ENCODE measurements around the gene DMRTA2. TPM values are rescaled to one million over a fixed set of nuclear protein-coding genes. Genes with fewer than 3 reads are reported as not detected.

Gene DMRTA2
- total and polyA plus RNA-seq, 3 experiments from 2014 or later = not detected

GRCh38 chr1:50426108-50426700 is 3.0 kb upstream of the DMRTA2 start:
- Histone ChIP-seq H3K27me3 (ENCODE audit: insufficient read depth, low read length, poor library complexity, severe bottlenecking) (peaks cover 76% of the 10 kb centered on the region), H3K9me3 (ENCODE audit: low read length) (no peaks in the 10 kb centered on the region), H3K36me3 (ENCODE audit: insufficient read depth, low read length) (no peaks in the 10 kb centered on the region), H3K4me1 (ENCODE audit: insufficient read depth, low read length) (no peaks in the 10 kb centered on the region), H3K4me3 (ENCODE audit: low read length) (no peak overlapping the region), H3K27ac (ENCODE audit: low read depth, low read length) (no peak overlapping the region)
- H3K27me3 Mint-ChIP-seq = peaks cover 83 to 91% of the 10 kb centered on the region in 2 donors
- peak overlapping the region in 5 of 7 donors; percentile 19 to 93 (median 37) for H3K4me3 Mint-ChIP-seq
- H3K36me3 Mint-ChIP-seq = peaks cover 0 to 2% (median 0%) of the 10 kb centered on the region in 3 donors
- peaks cover 0 to 2% (median 0%) of the 10 kb centered on the region in 5 donors for H3K9me3 Mint-ChIP-seq
- ChIA-PET CTCF (no interaction called here), POLR2A (no interaction called here)
- peak overlapping the region in 2 of 8 donors; percentile 8 to 24 for H3K27ac Mint-ChIP-seq
- peaks cover 43 to 61% (median 47%) of the 10 kb centered on the region in 3 donors for H3K4me1 Mint-ChIP-seq
- DNase-seq = no peak

GRCh38 chr1:50425376-50426107 is 2.3 kb upstream of the DMRTA2 start:
- peaks cover 43 to 62% (median 48%) of the 10 kb centered on the region in 3 donors for H3K4me1 Mint-ChIP-seq
- peaks cover 72% of the 10 kb centered on the region for H3K27me3 ChIP-seq (ENCODE audit: insufficient read depth, low read length, poor library complexity, severe bottlenecking)

GRCh38 chr1:50424884-50425375 is 1.7 kb upstream of the DMRTA2 start:
- H3K4me1 ChIP-seq (ENCODE audit: insufficient read depth, low read length) = no peaks in the 10 kb centered on the region
- H3K9me3 ChIP-seq (ENCODE audit: low read length) = no peaks in the 10 kb centered on the region

More at GRCh38 chr1:50425376-50426107, 2.3 kb upstream of the DMRTA2 start:
- Mint-ChIP-seq H3K36me3 (peaks cover 0 to 2% (median 0%) of the 10 kb centered on the region in 3 donors), H3K27ac (peak overlapping the region in 2 of 8 donors; percentile 8 to 24), H3K9me3 (no peaks in the 10 kb centered on the region), H3K27me3 (peaks cover 78 to 85% of the 10 kb centered on the region in 2 donors), H3K4me3 (peak overlapping the region; percentile 22 to 98 (median 91))
- ChIA-PET POLR2A (no interaction called here), CTCF (no interaction called here)
- H3K4me1 ChIP-seq (ENCODE audit: insufficient read depth, low read length) = no peaks in the 10 kb centered on the region
- no peaks in the 10 kb centered on the region for H3K9me3 ChIP-seq (ENCODE audit: low read length)
- no peak overlapping the region for H3K4me3 ChIP-seq (ENCODE audit: low read length)
- DNase-seq = no peak
- H3K36me3 ChIP-seq (ENCODE audit: insufficient read depth, low read length) = no peaks in the 10 kb centered on the region
- H3K27ac ChIP-seq (ENCODE audit: low read depth, low read length) = no peak overlapping the region

DNA sequence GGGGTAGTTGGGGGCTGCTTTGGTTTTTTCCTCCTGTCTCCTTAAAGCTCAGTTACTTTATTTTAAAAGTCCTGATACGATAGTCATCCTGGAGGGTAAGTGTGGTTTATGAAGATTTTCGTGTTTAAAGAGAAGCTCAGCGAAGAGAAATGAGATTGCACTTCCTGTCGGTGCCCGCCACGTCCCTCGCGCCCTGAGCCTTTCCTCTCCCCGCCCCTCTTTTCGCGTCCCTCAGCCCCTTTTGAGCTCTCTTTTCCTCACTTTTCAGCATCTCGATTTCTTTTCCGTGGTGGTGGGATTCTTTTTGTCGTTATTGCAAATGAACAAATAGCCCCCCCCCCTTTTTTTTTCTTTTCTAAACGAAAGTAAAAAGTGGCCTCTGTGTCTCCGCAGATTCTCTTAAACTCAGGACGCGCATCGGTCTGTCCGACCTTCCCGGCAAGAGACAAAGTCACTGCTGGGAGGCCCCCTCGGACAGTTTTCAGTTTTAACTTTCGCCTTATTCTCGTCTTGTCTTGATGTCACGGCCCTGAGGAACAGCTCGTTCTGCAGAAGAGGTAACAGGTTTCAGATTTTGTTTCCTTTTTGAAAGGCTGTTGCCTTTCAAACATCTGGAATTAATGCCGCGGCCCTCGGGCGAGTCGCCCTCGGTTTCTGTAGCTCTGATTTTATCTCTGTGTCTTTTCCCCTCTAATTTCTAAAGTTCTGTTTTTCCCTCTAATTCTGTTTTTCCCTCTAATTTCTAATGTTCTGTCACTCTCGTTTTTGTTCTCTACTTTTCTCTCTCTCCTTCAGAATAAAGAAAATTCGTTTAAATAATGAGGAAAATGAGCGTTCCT is 1.0 kb upstream of the DMRTA2 start:
- Mint-ChIP-seq H3K4me1 (peaks cover 54 to 74% (median 58%) of the 10 kb centered on the region in 3 donors), H3K27me3 (peaks cover 77 to 84% of the 10 kb centered on the region in 2 donors), H3K27ac (peak overlapping the region in 4 of 8 donors; percentile 20 to 57 (median 34)), H3K4me3 (peak overlapping the region; percentile 87 to 98 (median 91)), H3K36me3 (peaks cover 0 to 2% (median 0%) of the 10 kb centered on the region in 3 donors), H3K9me3 (peaks cover 0 to 2% (median 0%) of the 10 kb centered on the region in 5 donors)
- Histone ChIP-seq H3K27me3 (ENCODE audit: insufficient read depth, low read length, poor library complexity, severe bottlenecking) (peaks cover 61% of the 10 kb centered on the region), H3K4me3 (ENCODE audit: low read length) (peak overlapping the region; percentile 54), H3K27ac (ENCODE audit: low read depth, low read length) (no peak overlapping the region), H3K4me1 (ENCODE audit: insufficient read depth, low read length) (no peaks in the 10 kb centered on the region), H3K36me3 (ENCODE audit: insufficient read depth, low read length) (no peaks in the 10 kb centered on the region), H3K9me3 (ENCODE audit: low read length) (no peaks in the 10 kb centered on the region)
- CTCF ChIA-PET = no interaction called here
- DNase-seq = no peak
- POLR2A ChIA-PET = no interaction called here

More at GRCh38 chr1:50424884-50425375, 1.7 kb upstream of the DMRTA2 start:
- POLR2A ChIA-PET = no interaction called here
- Histone ChIP-seq H3K4me3 (ENCODE audit: low read length) (no peak overlapping the region), H3K36me3 (ENCODE audit: insufficient read depth, low read length) (no peaks in the 10 kb centered on the region), H3K27ac (ENCODE audit: low read depth, low read length) (no peak overlapping the region), H3K27me3 (ENCODE audit: insufficient read depth, low read length, poor library complexity, severe bottlenecking) (peaks cover 68% of the 10 kb centered on the region)
- peaks cover 0 to 2% (median 0%) of the 10 kb centered on the region in 5 donors for H3K9me3 Mint-ChIP-seq
- H3K4me3 Mint-ChIP-seq = peak overlapping the region; percentile 87 to 98 (median 91)
- CTCF ChIA-PET = no interaction called here
- peaks cover 0 to 2% (median 0%) of the 10 kb centered on the region in 3 donors for H3K36me3 Mint-ChIP-seq
- H3K27me3 Mint-ChIP-seq = peaks cover 77 to 85% of the 10 kb centered on the region in 2 donors
- peaks cover 49 to 68% (median 54%) of the 10 kb centered on the region in 3 donors for H3K4me1 Mint-ChIP-seq
- DNase-seq = no peak
- H3K27ac Mint-ChIP-seq = peak overlapping the region in 1 of 8 donors; percentile 34

GRCh38 chr1:50423670-50424000 is 392 bp upstream of the DMRTA2 start:
- Histone ChIP-seq H3K4me3 (ENCODE audit: low read length) (peak overlapping the region; percentile 54), H3K27me3 (ENCODE audit: insufficient read depth, low read length, poor library complexity, severe bottlenecking) (peaks cover 60% of the 10 kb centered on the region), H3K9me3 (ENCODE audit: low read length) (no peaks in the 10 kb centered on the region), H3K4me1 (ENCODE audit: insufficient read depth, low read length) (no peaks in the 10 kb centered on the region), H3K36me3 (ENCODE audit: insufficient read depth, low read length) (no peaks in the 10 kb centered on the region), H3K27ac (ENCODE audit: low read depth, low read length) (no peak overlapping the region)
- CTCF ChIA-PET = no interaction called here
- peaks cover 72 to 79% of the 10 kb centered on the region in 2 donors for H3K27me3 Mint-ChIP-seq
- no peak overlapping the region for H3K27ac Mint-ChIP-seq
- POLR2A ChIA-PET = no interaction called here
- H3K4me1 Mint-ChIP-seq = peaks cover 54 to 74% (median 58%) of the 10 kb centered on the region in 3 donors
- DNase-seq = no peak
- peaks cover 0 to 2% (median 0%) of the 10 kb centered on the region in 5 donors for H3K9me3 Mint-ChIP-seq
- H3K36me3 Mint-ChIP-seq = peaks cover 0 to 2% (median 0%) of the 10 kb centered on the region in 3 donors
- peak overlapping the region; percentile 87 to 98 (median 91) for H3K4me3 Mint-ChIP-seq

- Mint-ChIP-seq H3K36me3 (peaks cover 0 to 2% (median 0%) of the 10 kb centered on the region in 3 donors), H3K27me3 (peaks cover 71 to 78% of the 10 kb centered on the region in 2 donors), H3K4me1 (peaks cover 56 to 72% (median 57%) of the 10 kb centered on the region in 3 donors), H3K9me3 (peaks cover 0 to 2% (median 0%) of the 10 kb centered on the region in 5 donors), H3K4me3 (peak overlapping the region in 5 of 7 donors; percentile 41 to 90 (median 74)), H3K27ac (no peak overlapping the region)
- ChIA-PET CTCF (no interaction called here), POLR2A (no interaction called here)
- peaks cover 50% of the 10 kb centered on the region for H3K27me3 ChIP-seq (ENCODE audit: insufficient read depth, low read length, poor library complexity, severe bottlenecking)
- no peaks in the 10 kb centered on the region for H3K9me3 ChIP-seq (ENCODE audit: low read length)
- DNase-seq = no peak
- H3K36me3 ChIP-seq (ENCODE audit: insufficient read depth, low read length) = no peaks in the 10 kb centered on the region
- H3K4me1 ChIP-seq (ENCODE audit: insufficient read depth, low read length) = no peaks in the 10 kb centered on the region
- H3K27ac ChIP-seq (ENCODE audit: low read depth, low read length) = no peak overlapping the region
- no peak overlapping the region for H3K4me3 ChIP-seq (ENCODE audit: low read length)
Measured at GRCh38 chr1:50422675-50422945, 633 bp downstream of the DMRTA2 start.

- Mint-ChIP-seq H3K4me1 (peaks cover 52 to 69% (median 54%) of the 10 kb centered on the region in 3 donors), H3K27me3 (peaks cover 66 to 76% of the 10 kb centered on the region in 2 donors), H3K9me3 (peaks cover 0 to 2% (median 0%) of the 10 kb centered on the region in 5 donors), H3K27ac (peak overlapping the region in 2 of 8 donors; percentile 9 to 58), H3K36me3 (peaks cover 0 to 2% (median 0%) of the 10 kb centered on the region in 3 donors), H3K4me3 (peak overlapping the region; percentile 23 to 90 (median 65))
- Histone ChIP-seq H3K9me3 (ENCODE audit: low read length) (no peaks in the 10 kb centered on the region), H3K4me3 (ENCODE audit: low read length) (no peak overlapping the region), H3K27me3 (ENCODE audit: insufficient read depth, low read length, poor library complexity, severe bottlenecking) (peaks cover 44% of the 10 kb centered on the region), H3K4me1 (ENCODE audit: insufficient read depth, low read length) (no peaks in the 10 kb centered on the region), H3K27ac (ENCODE audit: low read depth, low read length) (no peak overlapping the region), H3K36me3 (ENCODE audit: insufficient read depth, low read length) (no peaks in the 10 kb centered on the region)
- ChIA-PET POLR2A (no interaction called here), CTCF (no interaction called here)
- DNase-seq = no peak
Measured at GRCh38 chr1:50421768-50422674, 1.2 kb downstream of the DMRTA2 start.

Measured in CD8-positive, alpha-beta memory T cell (primary cell).